Ramos (cell line): ENCODE results near the gene GOLGA6C.
"Not testable (repeated sequence)": the region's sequence is repeated elsewhere in the genome, so short reads cannot be mapped to it uniquely, and the experiment has no call there.

Experiments
- in situ Hi-C: fragments of 300-500 bp; cut with MboI; formaldehyde crosslinking; loops from one replicate; pipeline ENCODE4 v1.14.3; 2022; ENCODE audit warnings: low sequenced_read_pairs; ENCODE audit not compliant: unreplicated experiment

The GOLGA6C gene

GRCh38 chr15:75258034-75258433 is at the start of gene GOLGA6C:
Gene GOLGA6C, plus strand, starts transcription at chr15:75258334. Its CDS starts 265 bp downstream, at chr15:75258599.
- in situ Hi-C loops = not testable (repeated sequence)

- in situ Hi-C loops = no loop called here
These were observed 49.4 kb upstream of the GOLGA6C start for GRCh38 chr15:75208501-75209288.

- in situ Hi-C loops = no loop called here
These were observed 48.9 kb upstream of the GOLGA6C start for GRCh38 chr15:75209289-75209676.

GRCh38 chr15:75210811-75211230 is 47.3 kb upstream of the GOLGA6C start:
- in situ Hi-C loops = no loop called here

GRCh38 chr15:75211436-75212199 is 46.5 kb upstream of the GOLGA6C start:
- in situ Hi-C loops = no loop called here

- in situ Hi-C loops = no loop called here
These were observed 45.8 kb upstream of the GOLGA6C start for GRCh38 chr15:75212200-75212858.

GRCh38 chr15:75213212-75213767 is 44.8 kb upstream of the GOLGA6C start:
- in situ Hi-C loops = no loop called here

GRCh38 chr15:75213768-75214221 is 44.3 kb upstream of the GOLGA6C start:
- in situ Hi-C loops = no loop called here

GRCh38 chr15:75214293-75215096 is 43.6 kb upstream of the GOLGA6C start:
- in situ Hi-C loops = no loop called here

GRCh38 chr15:75215107-75216004 is 42.8 kb upstream of the GOLGA6C start:
- in situ Hi-C loops = no loop called here

- in situ Hi-C loops = no loop called here
These were observed 41.1 kb upstream of the GOLGA6C start for GRCh38 chr15:75217012-75217411.

GRCh38 chr15:75217574-75217973 is 40.6 kb upstream of the GOLGA6C start:
- in situ Hi-C loops = not testable (repeated sequence)

GRCh38 chr15:75219507-75219929 is 38.6 kb upstream of the GOLGA6C start:
- in situ Hi-C loops = not testable (repeated sequence)

GRCh38 chr15:75223688-75224087 is 34.4 kb upstream of the GOLGA6C start:
- in situ Hi-C loops = no loop called here

GRCh38 chr15:75224281-75224680 is 33.9 kb upstream of the GOLGA6C start:
- in situ Hi-C loops = no loop called here

- in situ Hi-C loops = not testable (repeated sequence)
These were observed 32.9 kb upstream of the GOLGA6C start for GRCh38 chr15:75225102-75225836.

- in situ Hi-C loops = no loop called here
These were observed 32.0 kb upstream of the GOLGA6C start for GRCh38 chr15:75225951-75226732.
